ENCODE results near the gene SLC11A1. TPM values are rescaled to one million over a fixed set of nuclear protein-coding genes. Genes with fewer than 3 reads are reported as not detected.

SLC11A1 gene
- total RNA-seq, 1 experiment from 2014 or later, result not detected

DNA sequence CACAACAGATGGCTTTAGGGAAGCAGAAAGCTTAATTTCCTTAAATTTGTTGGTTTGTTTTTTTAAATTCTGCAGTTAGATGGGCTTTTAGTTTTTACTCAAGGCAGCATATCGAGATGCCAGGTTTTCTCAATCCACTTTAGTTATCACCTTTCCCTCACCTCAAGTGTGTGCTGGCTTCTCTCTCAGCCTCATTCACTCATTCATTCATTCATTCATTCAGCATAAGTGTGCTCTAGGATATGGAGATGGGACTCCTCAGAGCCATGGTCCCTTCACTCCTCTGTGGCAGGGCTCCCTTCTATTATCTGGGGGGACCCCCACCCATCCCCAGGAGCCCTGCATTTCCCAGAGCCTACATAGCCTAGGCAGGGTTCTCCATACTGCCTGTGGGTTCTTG is 55.9 kb downstream of the SLC11A1 start:
- in situ Hi-C loops (cut with HindIII; ENCODE audit: low pct_unique_long_range_greater_than_20kb, low sequenced_read_pairs), result no loop called here

DNA sequence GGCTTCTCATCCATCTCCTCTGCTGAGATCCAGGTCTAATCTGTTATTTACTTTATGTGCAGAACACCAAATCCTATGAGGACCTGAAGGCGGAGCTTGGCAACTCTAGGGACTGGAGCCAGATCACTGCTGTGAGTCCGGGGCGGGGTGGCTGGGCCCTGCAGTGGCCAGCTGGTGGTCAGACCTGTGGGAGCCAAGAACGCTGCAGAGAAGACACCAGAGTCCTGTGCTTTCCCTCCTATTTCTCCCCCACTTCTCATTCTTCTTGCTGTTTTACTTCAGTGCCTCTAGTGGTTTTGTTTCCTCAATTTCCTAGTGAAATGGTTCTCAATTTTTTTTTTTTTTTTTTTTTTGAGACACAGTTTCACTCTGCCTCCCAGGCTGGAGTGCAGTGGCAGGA is 56.5 kb downstream of the SLC11A1 start:
- in situ Hi-C loops (cut with HindIII; ENCODE audit: low pct_unique_long_range_greater_than_20kb, low sequenced_read_pairs), result no loop called here
- no peak for DNase-seq (ENCODE audit: low read depth, low spot score)

More for the DNA sequence above, 55.9 kb downstream of the SLC11A1 start:
- no peak for DNase-seq (ENCODE audit: low read depth, low spot score)

DNA sequence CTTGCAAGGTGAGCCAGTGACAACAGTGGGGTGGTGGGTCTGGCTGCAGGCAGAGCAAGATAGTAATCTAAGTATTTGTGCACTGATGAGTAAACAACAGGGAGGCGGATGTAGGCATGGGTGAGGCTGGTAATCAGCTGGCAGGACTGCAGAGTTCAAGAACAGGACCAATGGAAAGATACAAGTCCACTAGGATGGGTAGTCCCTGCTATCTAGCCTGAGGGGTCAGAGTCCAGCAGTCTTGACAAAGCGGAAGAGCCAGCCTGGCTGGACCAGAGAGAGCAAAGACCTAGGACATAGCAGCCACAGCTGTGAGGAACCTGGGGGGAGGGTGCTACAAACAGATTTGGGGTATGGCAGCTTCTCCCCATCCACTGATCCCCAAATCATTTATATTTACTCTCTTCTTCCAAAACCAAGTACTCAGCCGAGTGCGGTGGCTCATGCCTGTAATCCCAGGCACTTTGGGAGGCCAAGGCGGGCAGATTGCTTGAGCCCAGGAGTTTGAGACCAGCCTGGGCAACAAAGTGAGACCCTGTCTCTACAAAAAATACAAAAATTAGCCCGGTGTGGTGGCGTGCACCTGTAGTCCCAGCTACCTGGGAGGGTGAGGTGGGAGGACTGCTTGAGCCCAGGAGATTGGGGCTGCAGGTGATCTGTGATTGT is 62.8 kb downstream of the SLC11A1 start:
- in situ Hi-C loops (cut with HindIII; ENCODE audit: low pct_unique_long_range_greater_than_20kb, low sequenced_read_pairs), result no loop called here
- no peak for DNase-seq (ENCODE audit: low read depth, low spot score)

DNA sequence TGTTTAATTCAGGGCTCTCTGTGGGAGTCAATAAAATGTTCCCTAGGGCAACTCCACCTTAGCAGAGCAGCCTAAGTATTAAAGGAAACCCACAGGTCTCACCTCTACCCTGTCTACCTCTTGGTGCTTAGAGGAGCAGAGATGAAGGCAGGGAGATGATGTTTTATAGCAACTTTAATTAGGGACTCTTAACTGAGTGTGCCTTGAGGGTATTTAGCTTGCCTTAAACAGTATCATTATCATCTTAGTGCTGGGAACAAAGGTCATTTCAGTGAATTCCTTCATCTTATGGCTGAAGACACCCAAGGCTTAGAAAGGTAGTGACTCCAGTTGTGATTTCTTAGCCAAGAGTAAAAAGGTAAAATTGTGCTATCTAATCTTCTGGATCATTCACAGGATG is 63.5 kb downstream of the SLC11A1 start:
- in situ Hi-C loops (cut with HindIII; ENCODE audit: low pct_unique_long_range_greater_than_20kb, low sequenced_read_pairs), result no loop called here
- DNase-seq (ENCODE audit: low read depth, low spot score), result no peak

Small RNAs within 50 kb of the gene (small RNA-seq; reads per million reads assigned to genes)
- 0.44 to 98.4 reads per million in 2 experiments for gene MIR26B
- 0 reads per million in 2 experiments for gene MIR6810

Other genes with a start within 250 kb of the SLC11A1 start
- gene CXCR1, start 215.3 kb upstream of the SLC11A1 start, total RNA-seq (2014; rRNA removed; shearing (Covaris generic)), result not detected in 2 replicates
- gene ARPC2, start 165.1 kb upstream of the SLC11A1 start, total RNA-seq (2014; rRNA removed; shearing (Covaris generic)), result 196 and 198 TPM in 2 replicates
- gene GPBAR1, start 121.3 kb upstream of the SLC11A1 start, total RNA-seq (2014; rRNA removed; shearing (Covaris generic)), result not detected in 2 replicates
- gene AAMP, start 112.1 kb upstream of the SLC11A1 start, total RNA-seq (2014; rRNA removed; shearing (Covaris generic)), result 138 and 153 TPM in 2 replicates
- 25.5 and 27.1 TPM in 2 replicates for gene PNKD, start 111.8 kb upstream of the SLC11A1 start, total RNA-seq (2014; rRNA removed; shearing (Covaris generic))
- gene TMBIM1, start 89.8 kb upstream of the SLC11A1 start, total RNA-seq (2014; rRNA removed; shearing (Covaris generic)), result 85.8 and 87.7 TPM in 2 replicates
- not detected in 2 replicates for gene CATIP, start 25.4 kb upstream of the SLC11A1 start, total RNA-seq (2014; rRNA removed; shearing (Covaris generic))
- 26.9 and 29.6 TPM in 2 replicates for gene CTDSP1, start 17.6 kb downstream of the SLC11A1 start, total RNA-seq (2014; rRNA removed; shearing (Covaris generic))
- 0.05 and 0.11 TPM in 2 replicates for gene VIL1, start 36.9 kb downstream of the SLC11A1 start, total RNA-seq (2014; rRNA removed; shearing (Covaris generic))
- gene USP37, start 186.1 kb downstream of the SLC11A1 start, total RNA-seq (2014; rRNA removed; shearing (Covaris generic)), result 6.0 and 7.4 TPM in 2 replicates
- 66.4 and 68.3 TPM in 2 replicates for gene CNOT9, start 186.6 kb downstream of the SLC11A1 start, total RNA-seq (2014; rRNA removed; shearing (Covaris generic))
- 0.32 and 0.53 TPM in 2 replicates for gene PLCD4, start 225.6 kb downstream of the SLC11A1 start, total RNA-seq (2014; rRNA removed; shearing (Covaris generic))